Body of pancreas (tissue), 4 donors: ENCODE results near the gene RABGAP1. TPM values are rescaled to one million over a fixed set of nuclear protein-coding genes. Genes with fewer than 3 reads are reported as not detected.

ENCODE experiments used
- ATAC-seq: fragments of 150-250 bp; one replicate; pipeline ENCODE4 v1.9.1; 2016
- DNase-seq, 4 donors: peaks; one replicate each; pipeline ENCODE4 v3.0.0-alpha.2; 2019
- H3K27ac ChIP-seq, 4 donors: fragments of 200-600 bp; sonication (generic); 1 replicate in 3 of 4; 2 replicates in 1 of 4; pipeline versions ENCODE4 v1.5.1 to v1.6.1; 2016 to 2019; ENCODE audit warnings: mild to moderate bottlenecking in 1 of 4, mixed read lengths in 1 of 4, moderate library complexity in 1 of 4
- H3K27me3 ChIP-seq, 2 donors: fragments of 200-600 bp; sonication (generic); one replicate each; pipeline ENCODE4 v1.6.0; 2016; ENCODE audit warnings: mild to moderate bottlenecking in 1 of 2
- H3K36me3 ChIP-seq, 2 donors: fragments of 200-600 bp; sonication (generic); replicated peaks in 1 of 2; 2 replicates each; pipeline ENCODE4 v1.5.1; 2016; ENCODE audit warnings: low read depth in 2 of 2; ENCODE audit not compliant: insufficient read depth in 1 of 2
- H3K4me1 ChIP-seq: fragments of 200-600 bp; sonication (generic); one replicate; pipeline ENCODE4 v1.6.0; 2016
- H3K4me3 ChIP-seq, 2 donors: fragments of 200-600 bp; sonication (generic); 1 replicate in 1 of 2; 2 replicates in 1 of 2; pipeline ENCODE4 v1.5.1; 2016 to 2019
- H3K9me3 ChIP-seq, 3 donors: fragments of 200-600 bp; sonication (generic); 1 replicate in 2 of 3; 2 replicates in 1 of 3; pipeline ENCODE4 v1.5.1; 2016
- CTCF ChIP-seq, 7 experiments: fragments of 450-650 bp in 4 of 7; fragments of 200-600 bp in 3 of 7; sonication (generic) in 3 of 7; IDR thresholded peaks; one replicate each; pipeline ENCODE4 v1.5.1; 2016 to 2019; ENCODE audit warnings: antibody characterized with exemption in 7 of 7
- POLR2A ChIP-seq, 3 donors: fragments of 450-650 bp; IDR thresholded peaks; one replicate each; pipeline ENCODE4 v1.6.1; 2016; ENCODE audit warnings: antibody characterized with exemption in 3 of 3, mild to moderate bottlenecking in 2 of 3
- WGBS, 2 donors: methylation state at CpG; one replicate each; pipeline ENCODE4 v1.1.5; 2017; 5-methylcytosine and 5-hydroxymethylcytosine counted together
- intact Hi-C: fragments of 100-400 bp; cut with DNase I; formaldehyde crosslinking; loops from one replicate; pipeline ENCODE4 v1.15.1; 2023
- microRNA counts, 2 donors: library from miRNA; unstranded; fragments of <30 nt; microRNA quantifications; one replicate each; lab custom pipeline; 2017
- small RNA-seq: library from RNA; depleted of rRNA; stranded (forward); fragments of <200 nt; gene quantifications from one replicate; pipeline ENCODE3, GENCODE V24; 2016
- total RNA-seq, 2 donors: library from RNA; depleted of rRNA; stranded (reverse); fragments of >200 nt; gene quantifications; one replicate each; pipeline ENCODE4 v1.1.0, GENCODE V29; 2016

The RABGAP1 gene
- total RNA-seq, 2 donors from 2014 or later = 31.1 to 33.6 TPM

- Histone ChIP-seq H3K9me3 (no peaks in the 10 kb centered on the region), H3K36me3 (no peaks in the 10 kb centered on the region), H3K4me1 (no peaks in the 10 kb centered on the region), H3K4me3 (no peak overlapping the region), H3K27ac (no peak overlapping the region), H3K27me3 (no peaks in the 10 kb centered on the region)
- no peak for TF ChIP-seq POLR2A (IDR thresholded peaks at IDR 0.05)
- no peak for TF ChIP-seq CTCF (IDR thresholded peaks at IDR 0.05)
- DNase-seq = no peak
- intact Hi-C loops = no loop called here
- WGBS, 2 donors = 90 to 96% methylated on average over 5 of the region's 5 CpGs
- ATAC-seq = no peak
Measured at GRCh38 chr9:123135430-123135829, 194.6 kb downstream of the RABGAP1 start.

- H3K9me3 ChIP-seq = no peaks in the 10 kb centered on the region
- DNase-seq (no peak), ATAC-seq (no peak)
- intact Hi-C loops = no loop called here
- H3K4me1 ChIP-seq = no peaks in the 10 kb centered on the region
- H3K27me3 ChIP-seq = no peaks in the 10 kb centered on the region
- H3K36me3 ChIP-seq = no peaks in the 10 kb centered on the region
- H3K27ac ChIP-seq = no peak overlapping the region
- no peak for TF ChIP-seq POLR2A (IDR thresholded peaks at IDR 0.05)
- TF ChIP-seq CTCF (IDR thresholded peaks at IDR 0.05) = no peak
- 77 to 82% methylated on average over 2 of the region's 2 CpGs for WGBS, 2 donors
- no peak overlapping the region for H3K4me3 ChIP-seq
Measured at GRCh38 chr9:123138163-123138562, 197.3 kb downstream of the RABGAP1 start.

GRCh38 chr9:123149067-123149466, 208.2 kb downstream of the RABGAP1 start:
- no peak overlapping the region for H3K27ac ChIP-seq
- 6 to 10% methylated on average over 1 of the region's 1 CpG for WGBS, 2 donors
- H3K27me3 ChIP-seq = no peaks in the 10 kb centered on the region
- TF ChIP-seq POLR2A (IDR thresholded peaks at IDR 0.05) (no peak), CTCF (IDR thresholded peaks at IDR 0.05) (no peak)
- DNase-seq (no peak), ATAC-seq (no peak)
- no peak overlapping the region for H3K4me3 ChIP-seq
- H3K36me3 ChIP-seq = no peaks in the 10 kb centered on the region
- no peaks in the 10 kb centered on the region for H3K9me3 ChIP-seq
- peaks cover 8% of the 10 kb centered on the region for H3K4me1 ChIP-seq
- intact Hi-C loops = no loop called here

GRCh38 chr9:123150708-123151503, 210.1 kb downstream of the RABGAP1 start:
- 88 to 91% methylated on average over 5 of the region's 5 CpGs for WGBS, 2 donors
- ATAC-seq = no peak
- no peaks in the 10 kb centered on the region for H3K9me3 ChIP-seq

More at GRCh38 chr9:123150708-123151503, 210.1 kb downstream of the RABGAP1 start:
- Histone ChIP-seq H3K4me3 (no peak overlapping the region), H3K4me1 (peaks cover 8% of the 10 kb centered on the region), H3K27me3 (no peaks in the 10 kb centered on the region), H3K36me3 (no peaks in the 10 kb centered on the region), H3K27ac (no peak overlapping the region)
- DNase-seq = no peak
- TF ChIP-seq POLR2A (IDR thresholded peaks at IDR 0.05) (no peak), CTCF (IDR thresholded peaks at IDR 0.05) (no peak)
- intact Hi-C loops = no loop called here

MicroRNA genes within 50 kb of the gene (microRNA counts, 767-probe panel; counts per million panel counts)
- microRNA hsa-miR-600 (lab: Ali Mortazavi, UCI) = 0 to 736 counts per million in 2 donors

Small RNA genes within 50 kb of the gene (small RNA-seq; reads per million reads assigned to genes)
- not detected for gene GPR21
- gene RNY1P15 = not detected

Other genes starting within 250 kb of the RABGAP1 start
- not detected for gene OR1L4, start 217.0 kb upstream of the RABGAP1 start, total RNA-seq
- not detected for gene OR1L6, start 198.7 kb upstream of the RABGAP1 start, total RNA-seq
- not detected for gene OR5C1, start 152.1 kb upstream of the RABGAP1 start, total RNA-seq
- gene OR1K1, start 140.9 kb upstream of the RABGAP1 start, total RNA-seq = not detected
- gene PDCL, start 112.4 kb upstream of the RABGAP1 start, total RNA-seq = 10 to 100 TPM in 1 of 2 donors, 1 to 10 TPM in 1; 4.6 to 11.9 TPM
- 10 to 100 TPM; 19.2 to 24.7 TPM for gene RC3H2, start 35.7 kb upstream of the RABGAP1 start, total RNA-seq
- gene ZBTB6, start 27.7 kb upstream of the RABGAP1 start, total RNA-seq = 1 to 10 TPM; 3.3 to 5.7 TPM
- gene ZBTB26, start 9.5 kb upstream of the RABGAP1 start, total RNA-seq = 1 to 10 TPM; 2.0 to 4.7 TPM
- not detected for gene GPR21, start 92.6 kb downstream of the RABGAP1 start, total RNA-seq